G401.6 (cell line): Measurements from ENCODE around the gene KIF4B.

Experiments
- FAIRE-seq: peaks from 2 replicates; lab custom pipeline; 2012; peaks lifted over from hg19 to GRCh38; lab: Jason Lieb, UNC

Gene KIF4B

GRCh38 chr5:155064580-155064979, 51.0 kb downstream of the KIF4B start:
- FAIRE-seq: no peak

GRCh38 chr5:155066886-155067595, 53.5 kb downstream of the KIF4B start:
- no peak for FAIRE-seq
